Measurements from ENCODE around the gene PLSCR4.
"Not testable (repeated sequence)": the region's sequence is repeated elsewhere in the genome, so short reads cannot be mapped to it uniquely, and the experiment has no call there.

The PLSCR4 gene, protein sequence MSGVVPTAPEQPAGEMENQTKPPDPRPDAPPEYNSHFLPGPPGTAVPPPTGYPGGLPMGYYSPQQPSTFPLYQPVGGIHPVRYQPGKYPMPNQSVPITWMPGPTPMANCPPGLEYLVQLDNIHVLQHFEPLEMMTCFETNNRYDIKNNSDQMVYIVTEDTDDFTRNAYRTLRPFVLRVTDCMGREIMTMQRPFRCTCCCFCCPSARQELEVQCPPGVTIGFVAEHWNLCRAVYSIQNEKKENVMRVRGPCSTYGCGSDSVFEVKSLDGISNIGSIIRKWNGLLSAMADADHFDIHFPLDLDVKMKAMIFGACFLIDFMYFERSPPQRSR

DNA sequence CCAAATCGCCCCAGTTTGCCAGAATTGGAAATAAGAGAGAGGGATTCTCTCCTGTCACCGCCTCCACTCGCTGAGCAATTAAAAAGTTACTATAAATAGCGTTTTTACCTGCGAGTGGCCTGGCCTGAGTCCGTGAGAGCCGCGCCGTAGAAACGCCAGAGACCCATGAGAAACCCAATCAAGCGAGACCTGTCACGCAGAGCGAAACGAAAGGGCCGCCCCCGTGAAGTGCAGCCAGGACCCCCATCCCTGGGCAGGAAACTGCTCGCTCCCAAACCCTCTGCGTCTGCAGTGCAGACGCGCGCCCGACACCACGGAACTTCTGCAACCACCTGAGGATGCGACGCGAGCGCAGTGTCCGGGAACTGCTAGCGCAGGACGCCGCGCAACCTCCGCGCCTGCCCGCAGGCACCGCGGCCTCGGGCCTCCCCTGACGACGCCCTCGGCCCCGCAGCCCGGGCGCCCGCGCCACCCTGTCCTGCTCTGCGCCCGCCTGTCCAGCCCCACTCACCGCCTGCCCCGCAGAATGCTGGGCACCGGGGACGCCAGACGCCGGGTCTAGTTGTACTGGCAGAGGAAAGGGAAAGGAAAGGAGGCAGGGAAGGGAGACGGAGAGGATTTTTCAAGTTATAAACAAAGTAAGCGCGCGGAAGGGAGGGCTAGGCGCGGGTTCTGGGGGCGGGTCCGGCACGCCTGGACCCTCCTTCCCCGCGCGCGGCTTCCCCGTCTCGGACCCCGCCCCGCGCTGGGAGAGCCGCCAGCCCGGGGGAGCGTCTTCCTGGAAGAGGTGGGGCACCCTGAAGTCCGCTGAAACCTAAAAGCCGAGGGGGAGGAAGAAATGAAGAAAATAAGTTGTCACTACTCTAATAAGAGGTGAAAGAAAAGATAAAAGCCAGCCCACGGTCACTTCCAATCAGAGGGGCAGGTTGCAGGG is at the start of gene PLSCR4:
Gene PLSCR4, minus strand, starts transcription at position 657 of the 934 bp plus-strand sequence. CDS start 29,034 bp downstream, outside the sequence.
- DNase-seq (ENCODE audit: low read depth, low spot score), result peak; percentile 68

DNA sequence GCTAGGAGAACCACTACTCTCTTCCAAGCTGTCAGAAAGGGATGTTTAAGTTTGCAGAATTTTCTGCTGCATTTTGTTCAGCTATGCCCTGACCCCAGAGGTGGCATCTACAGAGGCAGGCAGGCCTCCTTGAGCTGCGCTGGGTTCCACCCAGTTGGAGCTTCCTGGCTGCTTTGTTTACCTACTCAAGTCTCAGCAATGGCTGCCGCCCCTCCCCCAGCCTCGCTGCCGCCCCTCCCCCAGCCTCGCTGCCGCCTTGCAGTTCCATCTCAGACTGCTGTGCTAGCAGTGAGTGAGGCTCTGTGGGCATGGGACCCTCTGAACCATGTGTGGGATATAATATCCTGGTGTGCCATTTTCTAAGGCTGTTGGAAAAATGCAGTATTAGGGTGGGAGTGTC is 42.5 kb upstream of the PLSCR4 start:
- DNase-seq (ENCODE audit: low read depth, low spot score), result not testable (repeated sequence)

DNA sequence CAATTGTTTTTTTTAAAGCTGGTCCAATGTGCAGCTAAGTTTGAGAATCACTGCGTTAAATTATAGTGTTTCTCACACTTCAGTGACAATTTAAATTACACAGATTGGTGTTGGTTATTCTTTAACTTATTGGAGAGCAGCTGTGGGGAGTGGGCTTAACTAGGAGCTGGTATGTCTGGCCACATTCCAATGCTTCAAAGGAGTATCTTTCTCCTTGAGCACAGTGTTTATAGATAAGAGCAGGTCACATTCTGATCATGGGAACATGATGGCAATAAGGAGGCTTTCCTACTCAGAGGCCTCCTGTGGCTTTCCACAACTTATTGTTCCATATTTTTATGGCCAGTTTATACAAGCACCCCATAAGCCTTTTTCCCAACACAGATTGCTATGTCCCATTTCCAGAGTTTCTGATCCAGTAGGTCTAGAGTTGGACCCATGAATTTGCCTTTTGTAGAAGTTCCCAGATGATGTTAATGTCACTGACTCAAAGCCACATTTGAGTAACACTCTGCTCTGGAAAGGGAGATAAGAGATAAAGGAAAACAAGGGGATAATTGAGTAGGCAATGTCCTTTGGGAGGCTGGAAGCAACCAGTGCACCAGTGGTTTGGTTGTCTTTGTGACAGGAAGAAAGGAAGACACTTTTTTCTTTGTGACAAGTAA is 33.0 kb upstream of the PLSCR4 start:
- DNase-seq (ENCODE audit: low read depth, low spot score), result peak; percentile 6

DNA sequence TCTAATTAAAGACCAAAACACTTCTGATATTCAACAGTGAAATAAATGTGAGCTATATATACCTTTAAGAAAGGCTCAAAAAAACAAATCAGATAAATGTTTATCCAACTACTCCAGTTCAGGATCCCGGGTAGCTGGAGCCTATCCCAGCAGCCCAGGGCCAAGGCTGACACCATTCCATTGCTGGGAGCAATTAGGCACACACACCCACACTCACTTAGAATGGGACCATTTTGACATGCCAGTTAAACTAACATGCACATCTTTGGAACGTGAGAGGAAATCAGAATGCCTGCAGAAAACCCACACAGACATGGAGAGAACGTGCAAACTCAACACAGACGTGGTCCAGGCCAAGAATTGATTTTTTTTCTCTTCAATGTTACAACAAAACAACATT is 30.0 kb upstream of the PLSCR4 start:
- DNase-seq (ENCODE audit: low read depth, low spot score), result no peak

DNA sequence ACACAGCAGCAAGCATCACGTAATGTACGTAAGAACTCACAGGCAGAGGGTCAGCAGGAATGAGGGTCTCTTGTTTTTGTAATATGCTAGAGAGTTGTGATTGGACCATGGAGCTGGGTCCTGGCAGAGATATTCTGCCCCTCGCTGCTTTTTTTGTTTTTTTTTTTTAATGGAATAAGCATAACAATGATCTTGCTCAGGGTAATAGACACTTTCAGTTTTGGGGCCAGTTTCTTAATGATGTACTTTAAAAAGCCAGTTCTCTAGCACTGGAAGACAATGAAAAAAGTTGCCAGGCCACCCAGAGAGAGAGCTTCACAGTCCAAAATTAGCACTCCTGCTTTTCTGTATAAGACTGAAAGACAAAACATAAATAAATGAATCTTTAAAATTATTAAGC is 29.0 kb upstream of the PLSCR4 start:
- no peak for DNase-seq (ENCODE audit: low read depth, low spot score)

DNA sequence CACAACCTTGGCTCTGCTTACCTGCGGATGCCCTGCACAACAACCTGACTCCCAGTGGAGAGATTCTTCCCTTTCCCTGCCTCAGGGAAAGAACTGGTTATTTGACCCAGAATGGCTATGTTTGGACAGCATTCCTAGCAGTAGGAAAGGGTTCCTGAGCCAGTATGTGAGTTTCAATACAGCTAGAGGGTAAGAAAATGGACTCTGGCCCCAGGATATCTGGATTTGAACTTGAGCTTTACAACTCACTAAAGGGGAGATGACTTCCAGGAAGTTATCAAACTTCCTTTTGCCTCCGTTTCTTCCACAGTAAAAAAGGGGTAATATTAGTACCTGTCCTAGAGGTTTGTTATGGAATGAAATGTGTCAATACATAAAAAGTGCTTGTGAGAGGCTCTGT is 28.1 kb upstream of the PLSCR4 start:
- DNase-seq (ENCODE audit: low read depth, low spot score), result no peak

DNA sequence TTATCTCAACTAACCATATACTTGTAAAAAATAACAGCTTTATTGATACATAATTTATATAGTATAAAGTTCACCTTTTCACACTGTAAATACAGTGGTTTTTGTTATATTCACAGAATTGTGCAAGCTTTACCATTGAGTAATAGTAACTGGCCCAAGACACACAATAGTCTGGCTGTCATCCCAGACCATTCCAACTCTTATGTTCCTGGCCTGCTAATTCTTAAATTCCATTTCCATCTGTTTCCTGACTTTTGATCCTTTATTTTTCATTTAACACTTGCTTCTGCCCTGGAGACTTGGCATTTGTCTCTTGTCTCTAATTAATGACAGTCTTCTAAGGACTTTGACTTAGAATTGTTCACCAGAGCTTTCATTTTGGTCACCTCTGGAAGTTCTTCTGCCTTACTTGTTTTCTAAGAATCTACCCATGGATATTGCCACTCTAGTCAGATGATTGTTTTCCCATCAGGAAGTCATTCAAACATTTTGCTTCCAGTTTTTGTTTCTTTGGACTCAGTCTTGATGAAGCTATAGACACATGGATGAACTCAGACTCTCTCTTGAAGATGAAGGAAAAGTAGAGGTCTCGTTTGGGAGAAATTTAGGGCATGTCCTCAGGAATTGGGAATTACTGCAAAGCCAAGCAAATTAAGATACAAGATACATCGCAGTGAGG is 27.2 kb upstream of the PLSCR4 start:
- DNase-seq (ENCODE audit: low read depth, low spot score), result no peak

DNA sequence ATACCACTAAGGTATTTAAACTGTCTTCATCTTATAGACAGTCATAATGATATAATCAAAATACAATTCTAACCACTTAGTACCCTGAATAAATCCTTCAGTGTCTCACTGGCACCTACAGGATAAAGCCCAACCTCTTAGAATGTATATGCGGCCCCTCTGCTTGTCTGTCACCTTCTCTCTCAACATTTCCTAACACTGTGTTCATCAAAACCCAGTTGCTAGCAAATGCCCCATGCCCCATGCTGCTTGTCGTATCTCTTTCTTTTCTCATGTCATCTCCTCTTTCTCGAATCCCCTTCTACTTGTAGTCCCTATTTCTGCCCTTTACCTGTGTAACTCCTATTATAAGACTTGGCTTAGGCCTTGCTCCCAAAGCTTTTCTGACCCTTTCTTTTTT is 24.6 kb upstream of the PLSCR4 start:
- no peak for DNase-seq (ENCODE audit: low read depth, low spot score)

DNA sequence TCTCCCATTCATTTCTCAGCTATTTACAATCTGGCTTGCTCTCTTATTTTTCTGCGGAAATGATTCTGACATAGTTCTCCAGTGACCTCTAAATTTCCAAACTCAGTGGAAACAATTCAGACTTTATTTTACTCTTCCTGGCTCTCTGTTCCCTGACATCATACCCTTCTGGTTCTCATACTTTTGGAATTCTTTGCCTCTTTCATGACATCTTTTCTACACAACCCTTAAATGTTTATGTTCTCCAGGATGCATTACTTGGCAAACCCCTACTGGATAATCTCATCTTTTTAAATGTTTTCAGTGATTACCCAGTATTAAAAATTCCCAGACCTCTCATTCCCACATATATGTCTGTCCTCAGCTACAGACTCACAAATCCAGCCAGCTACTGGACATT is 23.9 kb upstream of the PLSCR4 start:
- DNase-seq (ENCODE audit: low read depth, low spot score), result no peak

DNA sequence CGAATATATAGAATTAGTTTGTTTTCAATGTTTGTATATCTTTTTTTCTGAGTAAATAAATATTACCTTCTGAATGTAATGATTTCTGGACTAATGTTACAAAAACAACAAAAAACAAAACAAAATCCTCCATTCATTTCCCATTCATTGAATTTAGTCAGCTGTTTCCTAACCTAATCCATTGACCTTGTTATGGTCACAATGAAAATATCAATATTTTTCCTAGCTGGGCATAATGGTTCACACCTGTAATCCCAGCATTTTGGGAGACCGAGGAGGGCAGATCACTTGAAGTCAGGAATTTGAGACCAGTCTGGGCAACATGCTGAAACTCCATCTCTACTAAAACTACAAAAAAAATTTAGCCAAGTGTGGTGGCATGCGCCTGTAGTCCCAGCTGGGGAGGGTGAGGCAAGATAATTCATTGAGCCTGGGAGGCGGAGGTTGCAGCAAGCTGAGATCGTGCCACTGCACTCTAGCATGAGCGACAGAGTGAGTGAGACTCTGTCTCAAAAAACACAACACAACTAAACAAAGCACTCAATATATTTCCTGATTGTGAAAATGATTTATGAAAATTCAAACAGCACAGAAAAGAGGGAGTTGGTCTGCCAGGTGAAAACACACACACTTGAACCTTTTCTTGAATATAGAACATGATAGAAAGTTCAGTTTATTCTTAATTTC is 23.0 kb upstream of the PLSCR4 start:
- DNase-seq (ENCODE audit: low read depth, low spot score), result no peak

DNA sequence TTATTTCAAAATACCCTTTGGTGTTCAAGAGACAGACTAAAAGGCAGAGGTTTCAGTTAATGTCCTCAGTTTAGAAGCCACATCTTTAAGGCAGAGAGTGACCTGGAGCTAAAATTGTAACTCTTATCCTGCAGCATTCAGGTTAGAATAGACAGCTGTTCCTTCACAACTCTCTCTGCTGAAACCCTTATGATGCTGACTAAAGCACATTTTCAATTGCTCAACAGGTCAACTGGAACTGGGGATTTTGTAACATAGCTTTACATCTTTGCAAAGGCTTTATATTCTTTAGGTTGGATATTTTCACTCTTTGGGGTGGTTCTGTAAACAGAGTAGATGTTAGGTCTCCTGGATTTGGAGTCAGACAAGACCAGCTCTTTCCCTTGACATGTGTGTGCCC is 20.3 kb upstream of the PLSCR4 start:
- DNase-seq (ENCODE audit: low read depth, low spot score), result no peak

DNA sequence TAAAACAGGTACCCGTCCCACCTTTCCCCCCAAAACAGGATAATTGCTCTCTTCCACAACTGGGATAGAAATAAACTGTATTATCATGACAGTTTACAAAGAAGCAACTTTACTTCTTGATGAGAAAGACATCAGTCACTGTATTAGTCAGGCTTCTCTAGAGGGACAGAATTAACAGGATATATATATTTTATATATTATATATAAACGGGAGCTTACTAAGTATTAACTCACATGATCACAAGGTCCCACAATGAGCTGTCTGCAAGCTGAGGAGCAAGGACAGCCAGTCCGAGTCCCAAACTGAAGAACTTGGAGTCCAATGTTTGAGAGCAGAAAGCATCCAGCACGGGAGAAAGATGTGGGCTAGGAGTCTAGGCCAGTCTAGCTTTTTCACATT is 18.4 kb upstream of the PLSCR4 start:
- DNase-seq (ENCODE audit: low read depth, low spot score), result no peak

DNA sequence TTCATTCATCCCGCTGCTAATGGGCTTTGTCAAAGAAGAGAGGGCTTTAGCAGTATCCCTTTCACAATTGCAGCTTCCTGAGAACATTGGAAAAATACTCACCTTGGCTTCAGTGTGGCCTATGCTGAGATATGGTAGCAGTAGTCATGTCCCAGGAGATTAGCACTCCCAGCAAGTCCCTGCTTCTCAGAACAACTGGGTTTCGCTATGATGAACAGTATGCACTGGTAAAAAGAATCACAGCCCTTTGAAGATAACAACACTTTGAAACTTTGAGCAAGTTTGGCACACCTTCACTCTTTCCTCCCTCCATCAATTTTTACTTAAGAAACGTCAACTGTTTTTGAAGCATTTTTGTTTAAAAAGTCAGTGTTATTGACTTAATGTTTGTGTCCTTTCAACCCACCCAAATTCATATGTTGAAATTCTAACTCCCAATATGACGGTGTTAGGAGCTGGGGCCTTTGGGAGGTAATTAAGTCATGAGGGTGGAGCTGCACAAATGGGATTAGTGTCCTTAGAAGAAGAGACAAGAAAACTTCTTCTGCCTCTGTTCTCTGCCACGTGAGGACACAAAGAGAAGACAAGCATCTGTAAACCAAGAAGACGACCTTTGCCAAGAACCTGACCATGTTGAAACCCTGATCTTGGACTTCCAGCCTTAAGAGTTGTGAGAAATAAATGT is 17.8 kb upstream of the PLSCR4 start:
- no peak for DNase-seq (ENCODE audit: low read depth, low spot score)

DNA sequence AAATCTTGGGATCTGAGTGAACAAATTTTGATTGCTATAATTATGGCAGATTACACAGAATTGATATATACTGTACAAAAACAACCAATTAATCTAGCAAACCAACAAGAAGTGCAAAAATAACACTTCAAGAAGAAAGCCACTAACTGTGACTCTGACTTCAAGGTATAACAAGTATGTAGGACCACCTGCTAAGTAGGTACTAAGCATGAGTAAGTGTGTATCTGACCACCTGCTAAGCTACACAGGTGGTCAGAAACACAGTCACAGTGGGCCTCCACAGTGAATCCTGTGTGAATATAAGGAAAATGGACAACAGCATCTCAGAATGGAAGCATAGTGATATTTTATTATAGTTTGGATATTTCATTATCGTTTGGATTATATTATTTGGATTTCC is 14.8 kb upstream of the PLSCR4 start:
- no peak for DNase-seq (ENCODE audit: low read depth, low spot score)

DNA sequence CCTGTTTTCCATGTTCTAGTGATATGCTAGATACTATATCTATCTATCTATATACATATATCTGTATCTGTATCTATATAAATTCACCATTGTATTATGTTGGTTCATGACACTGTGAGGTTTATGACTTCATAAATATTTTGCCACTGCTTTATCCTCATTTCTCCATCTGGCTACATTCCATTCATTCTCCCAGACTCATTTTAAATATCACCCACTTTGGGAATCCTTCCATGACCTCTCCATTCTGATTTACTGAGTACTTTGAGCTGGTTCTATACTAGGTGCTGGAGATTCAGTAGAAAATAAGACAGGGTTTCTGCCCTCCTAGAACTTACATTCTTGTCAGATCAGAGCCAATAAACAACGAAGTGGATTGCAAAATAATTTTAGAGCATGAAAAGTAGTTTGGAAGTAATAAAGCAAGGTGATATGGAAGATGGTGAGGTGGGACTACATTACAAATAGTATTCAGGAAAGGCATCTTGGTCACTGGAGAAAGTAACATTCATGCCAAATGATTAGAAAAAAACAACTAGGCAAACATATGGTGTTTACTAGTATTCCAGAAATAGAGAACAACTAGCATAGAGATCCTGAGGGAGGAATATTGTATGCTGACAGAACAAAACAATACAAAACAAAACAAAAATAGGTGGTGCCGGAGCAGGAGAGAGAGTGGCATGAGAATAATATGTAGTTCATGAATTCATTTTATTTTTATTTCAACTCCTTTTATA is 11.6 kb upstream of the PLSCR4 start:
- DNase-seq (ENCODE audit: low read depth, low spot score), result no peak

DNA sequence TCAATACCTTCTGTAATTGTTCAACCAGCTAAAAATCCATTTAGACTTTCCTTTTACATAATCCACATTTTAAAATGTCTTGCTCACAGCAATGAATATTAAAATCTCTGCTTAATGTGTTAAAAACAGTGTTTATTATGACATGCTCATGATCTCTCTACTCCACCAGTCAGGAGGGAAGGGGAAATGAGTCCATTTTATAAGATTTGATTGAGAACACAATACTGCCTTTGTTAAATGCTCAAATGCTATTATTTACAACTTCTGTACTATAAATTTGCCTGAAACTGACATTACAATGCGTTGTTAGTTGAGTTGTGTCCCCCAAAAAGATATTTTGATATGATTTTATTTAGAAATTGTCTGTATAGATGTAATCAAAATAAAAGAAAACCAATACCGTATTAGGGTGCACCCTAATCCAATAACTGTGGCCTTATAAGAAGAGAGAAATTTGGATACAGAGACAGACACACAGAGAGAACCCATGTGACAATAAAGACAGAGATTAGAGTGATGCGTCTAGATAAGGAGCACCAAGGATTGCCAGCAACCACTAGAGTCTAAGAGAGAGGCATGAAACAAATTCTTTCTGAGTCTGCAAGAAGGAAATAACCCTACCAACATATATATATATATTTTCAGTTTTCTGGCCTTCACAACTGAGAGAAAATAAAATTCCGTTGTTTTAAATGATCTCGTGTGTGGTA is 9.1 kb upstream of the PLSCR4 start:
- DNase-seq (ENCODE audit: low read depth, low spot score), result no peak

DNA sequence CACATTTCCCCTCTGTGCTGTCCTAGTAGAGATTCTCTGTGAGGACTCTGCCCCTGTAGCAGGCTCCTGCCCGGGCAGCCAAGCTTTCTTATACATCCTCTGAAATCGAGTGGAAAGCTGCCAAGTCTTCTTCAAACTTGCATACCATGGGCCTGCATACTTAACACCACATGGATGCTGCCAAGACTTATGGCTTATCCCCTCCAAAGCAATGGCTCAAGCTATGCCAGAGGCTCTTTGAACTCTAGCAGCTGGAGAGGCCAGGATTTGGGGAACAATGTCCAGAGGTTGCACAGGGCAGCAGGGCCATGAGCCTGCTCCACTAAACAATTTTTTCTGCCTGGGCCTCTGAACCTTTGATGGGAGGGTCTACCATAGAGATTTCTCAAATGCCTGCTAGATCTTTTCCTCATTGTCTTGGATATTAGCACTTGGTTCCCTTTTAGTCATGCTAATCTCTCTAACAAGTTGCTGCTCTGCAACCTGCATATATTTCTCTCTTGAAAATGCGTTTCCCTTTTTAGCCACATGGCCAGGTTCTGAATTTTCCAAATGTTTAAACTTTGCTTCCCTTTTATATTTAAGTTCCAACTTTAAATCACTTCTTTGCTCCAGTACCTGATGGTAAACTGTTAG is 6.1 kb upstream of the PLSCR4 start:
- DNase-seq (ENCODE audit: low read depth, low spot score), result peak; percentile 38

DNA sequence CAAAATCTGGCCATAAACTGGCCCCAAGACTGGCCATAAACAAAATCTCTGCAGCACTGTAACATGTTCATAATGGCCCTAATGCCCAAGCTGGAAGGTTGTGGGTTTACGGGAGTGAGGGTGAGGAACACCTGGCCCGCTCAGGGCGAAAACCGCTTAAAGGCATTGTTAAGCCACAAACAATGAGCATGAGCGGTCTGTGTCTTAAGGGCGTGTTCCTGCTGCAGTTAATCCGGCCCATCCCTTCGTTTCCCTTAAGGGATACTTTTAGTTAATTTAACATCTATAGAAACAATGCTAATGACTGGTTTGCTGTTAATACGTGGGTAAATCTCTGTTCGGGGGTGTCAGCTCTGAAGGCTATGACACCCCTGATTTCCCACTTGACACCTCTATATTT is 1.5 kb upstream of the PLSCR4 start:
- not testable (repeated sequence) for DNase-seq (ENCODE audit: low read depth, low spot score)

DNA sequence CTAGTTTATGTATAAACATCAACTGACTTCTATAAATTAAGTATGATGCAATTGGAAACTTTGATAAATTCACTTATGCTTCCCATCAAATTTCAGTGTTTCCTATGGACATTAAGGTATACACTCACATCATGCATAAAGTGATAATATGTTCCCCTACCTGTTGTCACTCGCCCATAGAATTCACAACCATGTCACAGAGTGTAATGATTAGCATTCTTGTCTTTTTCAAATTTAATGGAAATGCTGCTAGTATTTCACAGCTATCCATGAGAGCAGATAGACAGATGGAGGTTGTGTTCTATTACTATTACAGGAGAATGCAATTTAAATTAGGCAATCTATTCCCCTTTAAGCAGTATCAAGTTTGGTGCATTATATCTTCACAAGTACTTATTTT is 984 bp downstream of the PLSCR4 start:
- DNase-seq (ENCODE audit: low read depth, low spot score), result no peak
